Suppressor macrophage (primary cell): ENCODE results near the gene COL5A1.

ENCODE experiments used
- DNase-seq, 4 experiments: peaks; one replicate each; pipeline ENCODE4 v3.0.0-alpha.2; 2020 to 2022

The COL5A1 gene

GRCh38 chr9:134774410-134774809 lies 132.8 kb downstream of the COL5A1 start:
- DNase-seq = no peak

- DNase-seq = no peak
Observed at GRCh38 chr9:134775081-134775951, 133.7 kb downstream of the COL5A1 start.

- DNase-seq = no peak
Observed at GRCh38 chr9:134776080-134776796, 134.6 kb downstream of the COL5A1 start.

- DNase-seq = no peak
Observed at GRCh38 chr9:134777153-134777552, 135.6 kb downstream of the COL5A1 start.

GRCh38 chr9:134778156-134778555 lies 136.6 kb downstream of the COL5A1 start:
- no peak for DNase-seq

GRCh38 chr9:134778841-134779411 lies 137.3 kb downstream of the COL5A1 start:
- peak; percentile 35 to 71 (median 58) for DNase-seq

DNA sequence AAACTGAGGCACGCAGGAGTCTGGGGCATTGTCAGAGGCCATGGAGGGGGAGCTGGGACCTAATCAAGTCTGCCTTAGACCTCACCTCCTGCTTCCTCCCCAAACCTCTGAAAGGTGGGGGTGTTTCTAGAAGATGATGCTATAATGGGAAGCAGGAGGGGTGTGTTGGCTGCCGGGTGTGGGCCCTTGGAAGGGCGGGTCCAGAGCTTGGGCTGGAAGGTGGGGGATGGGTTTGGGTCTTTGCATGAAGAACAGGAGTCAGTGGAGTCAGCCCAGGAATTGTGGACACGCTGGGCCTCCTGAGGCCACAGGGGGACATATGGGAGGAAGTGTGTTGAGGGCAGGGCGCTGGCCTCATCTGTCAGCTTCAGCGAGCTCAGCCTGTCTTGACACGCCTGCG lies 138.0 kb downstream of the COL5A1 start:
- DNase-seq = no peak

GRCh38 chr9:134781591-134782302 lies 140.1 kb downstream of the COL5A1 start:
- DNase-seq = peak; percentile 6 to 63 (median 30)

- no peak for DNase-seq
Observed at GRCh38 chr9:134782921-134783698, 141.5 kb downstream of the COL5A1 start.

GRCh38 chr9:134783699-134784039 lies 142.1 kb downstream of the COL5A1 start:
- no peak for DNase-seq

- DNase-seq = no peak
Observed at GRCh38 chr9:134784577-134785305, 143.1 kb downstream of the COL5A1 start.

- DNase-seq = no peak
Observed at GRCh38 chr9:134785325-134786108, 143.9 kb downstream of the COL5A1 start.

DNA sequence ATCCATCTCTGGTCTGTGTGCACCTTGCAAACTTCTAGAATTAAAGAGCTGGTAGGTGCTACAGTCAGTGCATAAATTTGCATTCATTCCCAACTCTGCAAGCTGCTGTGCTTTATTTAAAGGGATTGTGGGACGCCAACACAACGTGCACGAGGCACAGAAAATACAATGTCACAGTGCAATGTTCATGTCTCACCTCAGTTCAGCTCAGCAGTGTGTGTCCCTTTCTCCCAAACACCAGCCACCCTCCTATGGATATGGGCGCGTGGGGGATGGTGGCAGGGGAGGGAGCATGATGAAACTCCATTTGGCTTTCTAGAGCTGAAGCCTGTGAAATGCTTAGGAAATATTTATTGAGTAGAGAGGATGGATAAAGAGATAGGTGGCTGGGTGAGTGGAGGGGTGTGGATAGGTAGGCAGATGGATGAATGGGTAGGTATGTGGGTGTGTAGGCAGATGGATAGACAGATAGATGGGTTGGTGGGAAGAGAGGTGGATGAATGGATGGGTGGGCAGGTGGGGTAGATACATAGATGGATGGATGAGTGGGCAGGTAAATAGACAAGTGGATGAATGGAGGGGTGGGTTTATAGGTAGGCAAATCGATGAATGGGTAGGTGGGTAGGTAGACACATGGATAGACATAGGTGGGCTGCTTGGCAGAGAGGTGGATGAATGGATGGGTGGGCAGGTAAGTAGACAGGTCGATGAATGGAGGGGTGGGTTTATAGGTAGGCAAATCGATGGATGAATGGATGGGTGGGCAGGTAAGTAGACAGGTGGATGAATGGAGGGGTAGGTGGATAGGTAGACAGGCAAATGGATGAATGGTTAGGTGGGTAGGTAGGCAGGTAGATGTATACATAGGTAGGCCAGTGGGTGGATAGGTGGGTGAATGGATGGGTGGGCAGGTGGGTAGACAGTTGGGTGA lies 146.3 kb downstream of the COL5A1 start:
- DNase-seq = no peak

DNA sequence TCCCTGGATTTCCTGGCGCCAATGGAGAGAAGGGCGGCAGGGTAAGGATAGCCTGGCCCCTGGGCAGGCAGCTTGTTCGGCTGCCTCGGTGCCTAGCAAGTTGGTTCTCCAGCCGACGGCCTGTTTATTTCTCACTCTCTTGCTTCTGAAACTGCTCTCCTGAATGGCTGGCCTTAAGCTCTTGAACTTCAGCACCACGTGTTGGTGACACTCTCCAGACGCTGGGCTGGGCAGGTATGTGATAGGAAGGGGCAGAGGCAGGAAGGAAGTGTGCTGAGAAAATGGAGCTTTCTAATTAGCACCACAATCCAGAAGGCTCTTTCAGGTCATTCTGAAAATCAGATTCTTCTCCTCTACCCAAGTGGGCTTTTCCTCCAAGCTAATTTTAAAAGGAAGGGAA lies 147.6 kb downstream of the COL5A1 start:
- no peak for DNase-seq

DNA sequence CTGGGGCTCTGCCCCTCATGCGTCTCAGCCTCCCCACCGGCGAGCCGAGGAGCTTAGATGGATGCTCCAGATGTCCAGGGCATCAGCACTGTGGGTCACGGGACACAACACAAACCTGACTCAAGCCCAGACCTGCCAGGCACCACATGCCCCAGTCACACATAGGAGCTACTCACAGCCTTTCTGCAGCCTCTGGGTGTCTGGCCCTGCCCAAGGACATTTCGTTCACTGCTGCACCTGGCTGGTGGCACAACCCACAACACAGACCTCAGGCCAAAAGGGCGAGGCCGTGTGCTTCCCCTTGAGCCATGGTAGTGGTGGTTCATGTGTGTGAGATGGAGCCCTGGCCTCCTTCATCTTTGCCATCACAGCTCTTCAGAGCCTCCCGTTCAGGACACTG lies 149.4 kb downstream of the COL5A1 start:
- DNase-seq = no peak

- no peak for DNase-seq
Observed at GRCh38 chr9:134792627-134793026, 151.0 kb downstream of the COL5A1 start.

- DNase-seq = no peak
Observed at GRCh38 chr9:134793288-134794188, 151.9 kb downstream of the COL5A1 start.

GRCh38 chr9:134794663-134795370 lies 153.2 kb downstream of the COL5A1 start:
- no peak for DNase-seq
